HCT116 (cell line): ENCODE data around the gene FNDC3B. TPM values are rescaled to one million over a fixed set of nuclear protein-coding genes. Genes with fewer than 3 reads are reported as not detected.

Experiments used
- ATAC-seq: fragments of 200-7000 bp; cut with Tn5 transposase; 2 replicates; pipeline ENCODE4 v1.9.1; 2020; ENCODE audit warnings: mild to moderate bottlenecking, moderate library complexity
- BruUV-seq: library from RNA; stranded (reverse); fragments of 400-500 nt; replicated peaks from 2 replicates; lab custom pipeline; 2021; lab: Mats Ljungman, UMichigan
- CTCF ChIA-PET: fragments of 300-600 bp; sonication (Branson Sonifier 250); formaldehyde crosslinking; loops from one replicate; lab custom pipeline; 2021; ENCODE audit warnings: antibody characterized with exemption; lab: Charles Lee
- POLR2A ChIA-PET: fragments of 300-600, 350-600 bp; sonication (Branson Sonifier 250); formaldehyde crosslinking; loops from one replicate; lab custom pipeline; 2021; ENCODE audit warnings: antibody characterized with exemption; lab: Charles Lee
- RAD21 ChIA-PET, 2 experiments: fragments of 300-600 bp; sonication (Branson Sonifier 250); formaldehyde crosslinking; loops; one replicate each; lab custom pipeline; 2023; ENCODE audit warnings: low total read pairs in 2 of 2; ENCODE audit not compliant: uncharacterized antibody in 2 of 2, unreplicated experiment in 2 of 2, low non-redundant PET in 1 of 2; lab: Charles Lee
- DNase-seq: peaks from one replicate; pipeline ENCODE4 v3.0.0-alpha.2; 2010; ENCODE audit warnings: low read depth, low spot score
- H2AFZ ChIP-seq: fragments of 200-600 bp; shearing (Covaris generic), sonication (generic); 2 replicates; pipeline ENCODE4 v1.6.1; 2017; ENCODE audit warnings: low read depth, mixed run types, mixed read lengths, antibody characterized with exemption, low read length; ENCODE audit not compliant: poor library complexity, severe bottlenecking
- H3K27ac ChIP-seq: 2 replicates; pipeline ENCODE4 v1.5.1; 2012; ENCODE audit warnings: low read depth, low read length
- H3K27me3 ChIP-seq: fragments of 200-600 bp; sonication (generic); 2 replicates; pipeline ENCODE4 v1.6.1; 2016; ENCODE audit warnings: mixed run types, low read length, mixed read lengths; ENCODE audit not compliant: insufficient read depth
- H3K36me3 ChIP-seq, 2 experiments: fragments of 200-500 bp in 1 of 2; fragments of 200-600 bp in 1 of 2; sonication (Bioruptor generic) in 1 of 2; sonication (generic) in 1 of 2; 2 replicates each; pipeline versions ENCODE4 v1.5.1 to v1.6.1; 2014 to 2016; ENCODE audit warnings: low read length in 2 of 2, inconsistent platforms in 1 of 2, mixed read lengths in 1 of 2, mixed run types in 1 of 2; ENCODE audit not compliant: insufficient read depth in 2 of 2, control insufficient read depth in 1 of 2
- H3K4me1 ChIP-seq, 2 experiments: fragments of 200-600 bp in 1 of 2; sonication (generic) in 1 of 2; 2 replicates each; pipeline versions ENCODE4 v1.5.1 to v1.6.1; 2012 to 2017; ENCODE audit warnings: low read length in 2 of 2, inconsistent platforms in 1 of 2, mild to moderate bottlenecking in 1 of 2, mixed read lengths in 1 of 2, mixed run types in 1 of 2, moderate library complexity in 1 of 2; ENCODE audit not compliant: insufficient read depth in 2 of 2, control insufficient read depth in 1 of 2
- H3K4me2 ChIP-seq: fragments of 200-600 bp; sonication (generic); 2 replicates; pipeline ENCODE4 v1.6.1; 2017; ENCODE audit warnings: mixed run types, low read length, mixed read lengths
- H3K4me3 ChIP-seq, 2 experiments: fragments of 200-600 bp in 1 of 2; sonication (generic) in 1 of 2; replicated peaks in 1 of 2; 2 replicates each; pipeline ENCODE4 v1.5.1; 2011 to 2016; ENCODE audit warnings: low read length in 2 of 2, control low read depth in 1 of 2, low read depth in 1 of 2, mild to moderate bottlenecking in 1 of 2, mixed read lengths in 1 of 2, mixed run types in 1 of 2
- H3K79me2 ChIP-seq: fragments of 200-600 bp; sonication (generic); 2 replicates; pipeline ENCODE4 v1.6.1; 2017; ENCODE audit warnings: mild to moderate bottlenecking, mixed run types, low read length, moderate library complexity, mixed read lengths; ENCODE audit not compliant: insufficient read depth
- H3K9ac ChIP-seq: fragments of 200-600 bp; sonication (generic); 2 replicates; pipeline ENCODE4 v1.6.1; 2016; ENCODE audit warnings: low read length, mixed read lengths
- H3K9me2 ChIP-seq: fragments of 200-600 bp; sonication (generic), shearing (Covaris generic); 2 replicates; pipeline ENCODE4 v1.6.1; 2017; ENCODE audit warnings: mixed run types, mild to moderate bottlenecking, moderate library complexity; ENCODE audit not compliant: insufficient read depth
- H3K9me3 ChIP-seq, 2 experiments: fragments of 200-500 bp in 1 of 2; fragments of 200-600 bp in 1 of 2; sonication (Bioruptor generic) in 1 of 2; sonication (generic) in 1 of 2; 2 replicates each; pipeline ENCODE4 v1.6.1; 2014 to 2017; ENCODE audit warnings: low read length in 2 of 2, mixed read lengths in 2 of 2, inconsistent platforms in 1 of 2, low read depth in 1 of 2, mild to moderate bottlenecking in 1 of 2, mixed run types in 1 of 2, moderate library complexity in 1 of 2; ENCODE audit not compliant: control insufficient read depth in 1 of 2, insufficient read depth in 1 of 2
- H4K20me1 ChIP-seq: fragments of 200-600 bp; sonication (generic), shearing (Covaris generic); 2 replicates; pipeline ENCODE4 v1.6.1; 2017; ENCODE audit warnings: mixed run types, mild to moderate bottlenecking, moderate library complexity; ENCODE audit not compliant: insufficient read depth
- ATF3 ChIP-seq: IDR thresholded peaks from 2 replicates; pipeline ENCODE4 v1.6.1; 2012
- CBX3 ChIP-seq: IDR thresholded peaks from 2 replicates; pipeline ENCODE4 v1.6.1; 2012; ENCODE audit warnings: low read depth
- CEBPB ChIP-seq: IDR thresholded peaks from 2 replicates; pipeline ENCODE4 v1.6.1; 2012; ENCODE audit warnings: low read depth
- EGR1 ChIP-seq: IDR thresholded peaks from 2 replicates; pipeline ENCODE4 v1.6.1; 2012; ENCODE audit warnings: low read depth
- ELF1 ChIP-seq: IDR thresholded peaks from 2 replicates; pipeline ENCODE4 v1.6.1; 2012; ENCODE audit warnings: low read depth, borderline replicate concordance
- EZH2 ChIP-seq: fragments of 200-600 bp; sonication (generic); IDR thresholded peaks from 2 replicates; pipeline ENCODE4 v1.6.1; 2017; ENCODE audit warnings: antibody characterized with exemption, mixed run types
- FOSL1 ChIP-seq: IDR thresholded peaks from 2 replicates; pipeline ENCODE4 v1.6.1; 2012; ENCODE audit warnings: low read depth
- MAX ChIP-seq: IDR thresholded peaks from 2 replicates; pipeline ENCODE4 v1.6.1; 2012
- POLR2A ChIP-seq: IDR thresholded peaks from 2 replicates; pipeline ENCODE4 v1.7.0; 2011; ENCODE audit warnings: borderline replicate concordance; ENCODE audit not compliant: insufficient read depth, insufficient read length; ENCODE audit errors: extremely low read depth
- POLR2AphosphoS5 ChIP-seq: IDR thresholded peaks from 2 replicates; pipeline ENCODE4 v1.6.1; 2011; ENCODE audit warnings: mild to moderate bottlenecking, low read depth, low read length, moderate library complexity
- RAD21 ChIP-seq: IDR thresholded peaks from 2 replicates; pipeline ENCODE4 v1.6.1; 2012; ENCODE audit warnings: low read depth, mild to moderate bottlenecking
- REST ChIP-seq: IDR thresholded peaks from 2 replicates; pipeline ENCODE4 v1.6.1; 2012; ENCODE audit warnings: low read depth
- SP1 ChIP-seq: IDR thresholded peaks from 2 replicates; pipeline ENCODE4 v1.6.1; 2012; ENCODE audit warnings: low read depth
- SRF ChIP-seq: IDR thresholded peaks from 2 replicates; pipeline ENCODE4 v1.6.1; 2012; ENCODE audit warnings: low read depth
- TCF7L2 ChIP-seq: IDR thresholded peaks from 2 replicates; pipeline ENCODE4 v1.7.0; 2011; ENCODE audit warnings: borderline replicate concordance, inconsistent platforms; ENCODE audit not compliant: insufficient read depth, insufficient read length; ENCODE audit errors: extremely low read depth
- ZBTB33 ChIP-seq: IDR thresholded peaks from 2 replicates; pipeline ENCODE4 v1.6.1; 2011; ENCODE audit warnings: mild to moderate bottlenecking, low read length, moderate library complexity; ENCODE audit not compliant: insufficient replicate concordance; ENCODE audit errors: extremely low read depth
- ZFX ChIP-seq: fragments of 450-650 bp; IDR thresholded peaks from 2 replicates; pipeline ENCODE4 v1.6.1; 2017
- intact Hi-C: fragments of 100-400 bp; cut with micrococcal nuclease; formaldehyde crosslinking; loops from 2 replicates; pipeline ENCODE4 v1.10.0; 2022
- total RNA-seq: library from RNA; stranded (reverse); gene quantifications from one replicate; pipeline ENCODE4 v1.2.1, GENCODE V29; 2021; ENCODE audit not compliant: unreplicated experiment

The FNDC3B gene
- total RNA-seq, 1 experiment from 2014 or later, result 45.7 TPM

- Histone ChIP-seq H3K9ac (no peak overlapping the region), H3K4me2 (no peak overlapping the region), H3K4me3 (no peak overlapping the region), H3K79me2 (no peaks in the 10 kb centered on the region), H3K9me2 (no peaks in the 10 kb centered on the region), H2AFZ (no peak overlapping the region), H3K27me3 (no peaks in the 10 kb centered on the region), H4K20me1 (no peaks in the 10 kb centered on the region), H3K27ac (no peak overlapping the region), H3K36me3 (no peaks in the 10 kb centered on the region; a peak in 1 of 4 replicates), H3K9me3 (no peaks in the 10 kb centered on the region), H3K4me1 (no peaks in the 10 kb centered on the region)
- intact Hi-C loops, result no loop called here
- BruUV-seq, result no TSS peak
- CTCF ChIA-PET, result no interaction called here
- TF ChIP-seq EZH2 (no peak), ZBTB33 (no peak), POLR2A (no peak), CBX3 (no peak), EGR1 (no peak)
- RAD21 ChIA-PET, result no interaction called here
- DNase-seq (no peak), ATAC-seq (no peak)
- POLR2A ChIA-PET, result no interaction called here
These were observed 287.6 kb downstream of the FNDC3B start for GRCh38 chr3:172326993-172327392.

GRCh38 chr3:172328282-172328681 is 288.9 kb downstream of the FNDC3B start:
- RAD21 ChIA-PET, result no interaction called here
- CTCF ChIA-PET, result interaction anchor here (1.4 kb wide), 1 partner anchor 12 kb away, joined by 4 read pairs; no protein-coding TSS in a partner anchor
- H3K4me3 ChIP-seq, result no peak overlapping the region
- H3K9me3 ChIP-seq, result no peaks in the 10 kb centered on the region
- intact Hi-C loops, result no loop called here
- no peak overlapping the region for H2AFZ ChIP-seq
- no peak for DNase-seq
- POLR2A ChIA-PET, result no interaction called here
- no peaks in the 10 kb centered on the region for H3K27me3 ChIP-seq
- no peak overlapping the region for H3K9ac ChIP-seq
- no peaks in the 10 kb centered on the region; a peak in 1 of 4 replicates for H3K36me3 ChIP-seq
- no peaks in the 10 kb centered on the region for H4K20me1 ChIP-seq
- no peaks in the 10 kb centered on the region for H3K9me2 ChIP-seq
- ATAC-seq, result no peak
- H3K79me2 ChIP-seq, result no peaks in the 10 kb centered on the region
- no peaks in the 10 kb centered on the region for H3K4me1 ChIP-seq
- no peak overlapping the region for H3K27ac ChIP-seq
- H3K4me2 ChIP-seq, result no peak overlapping the region
- no TSS peak for BruUV-seq
- TF ChIP-seq FOSL1 (no peak), TCF7L2 (no peak), RAD21 (no peak), POLR2A (no peak), SRF (no peak), ELF1 (no peak), POLR2AphosphoS5 (no peak), EZH2 (no peak), REST (no peak), ATF3 (no peak), CBX3 (no peak), MAX (no peak), ZFX (no peak), EGR1 (no peak), SP1 (no peak), CEBPB (no peak)
